Left hindlimb (tissue), 1 donor: Measurements from ENCODE around the gene LEMD2.

ENCODE experiments used
- DNase-seq: peaks from one replicate; pipeline ENCODE4 v3.0.0-alpha.2; 2018

The LEMD2 gene

GRCh38 chr6:33791620-33792019, 2.7 kb upstream of the LEMD2 start:
- DNase-seq = no peak

GRCh38 chr6:33790910-33791309, 2.0 kb upstream of the LEMD2 start:
- no peak for DNase-seq

GRCh38 chr6:33790379-33790778, 1.4 kb upstream of the LEMD2 start:
- DNase-seq = no peak

GRCh38 chr6:33789550-33789895, 593 bp upstream of the LEMD2 start:
- DNase-seq = no peak

- peak; percentile 86 for DNase-seq
Measured at GRCh38 chr6:33787954-33788693, 806 bp downstream of the LEMD2 start.

- no peak for DNase-seq
Measured at GRCh38 chr6:33787346-33787953, 1.5 kb downstream of the LEMD2 start.

- DNase-seq = no peak
Measured at GRCh38 chr6:33786736-33787135, 2.2 kb downstream of the LEMD2 start.

- no peak for DNase-seq
Measured at GRCh38 chr6:33785778-33786177, 3.2 kb downstream of the LEMD2 start.

- no peak for DNase-seq
Measured at GRCh38 chr6:33784787-33785186, 4.1 kb downstream of the LEMD2 start.

GRCh38 chr6:33783781-33784520, 5.0 kb downstream of the LEMD2 start:
- no peak for DNase-seq

- no peak for DNase-seq
Measured at GRCh38 chr6:33782561-33782960, 6.4 kb downstream of the LEMD2 start.

GRCh38 chr6:33781131-33781975, 7.6 kb downstream of the LEMD2 start:
- no peak for DNase-seq

- DNase-seq = no peak
Measured at GRCh38 chr6:33779895-33780294, 9.0 kb downstream of the LEMD2 start.

- DNase-seq = no peak
Measured at GRCh38 chr6:33779290-33779689, 9.6 kb downstream of the LEMD2 start.

GRCh38 chr6:33778444-33779121, 10.3 kb downstream of the LEMD2 start:
- DNase-seq = no peak

- no peak for DNase-seq
Measured at GRCh38 chr6:33777398-33778388, 11.2 kb downstream of the LEMD2 start.

- DNase-seq = no peak
Measured at GRCh38 chr6:33776764-33777163, 12.2 kb downstream of the LEMD2 start.

- no peak for DNase-seq
Measured at GRCh38 chr6:33776186-33776585, 12.7 kb downstream of the LEMD2 start.

- no peak for DNase-seq
Measured at GRCh38 chr6:33774774-33775173, 14.2 kb downstream of the LEMD2 start.

- no peak for DNase-seq
Measured at GRCh38 chr6:33772902-33773472, 15.9 kb downstream of the LEMD2 start.
